Measurements from ENCODE around the gene HEPACAM2. TPM values are rescaled to one million over a fixed set of nuclear protein-coding genes. Genes with fewer than 3 reads are reported as not detected.

Gene HEPACAM2
- total RNA-seq, 1 experiment from 2014 or later: not detected

- Histone ChIP-seq H3K4me3 (no peak overlapping the region), H3K9me3 (no peaks in the 10 kb centered on the region), H3K36me3 (no peaks in the 10 kb centered on the region), H3K27me3 (peaks cover 4% of the 10 kb centered on the region; the same call in 1 of the 2 replicates)
- DNase-seq: no peak
Measured at GRCh38 chr7:93218997-93219827, 7.1 kb downstream of the HEPACAM2 start.

- Histone ChIP-seq H3K27me3 (peaks cover 4% of the 10 kb centered on the region), H3K36me3 (no peaks in the 10 kb centered on the region), H3K4me3 (no peak overlapping the region), H3K9me3 (no peaks in the 10 kb centered on the region)
- no peak for DNase-seq
Measured at GRCh38 chr7:93212881-93213280, 13.4 kb downstream of the HEPACAM2 start.

GRCh38 chr7:93211228-93211818, 14.9 kb downstream of the HEPACAM2 start:
- H3K4me3 ChIP-seq: no peak overlapping the region
- H3K36me3 ChIP-seq: no peaks in the 10 kb centered on the region
- DNase-seq: no peak
- peaks cover 4% of the 10 kb centered on the region for H3K27me3 ChIP-seq
- H3K9me3 ChIP-seq: no peaks in the 10 kb centered on the region

GRCh38 chr7:93205046-93205445, 21.2 kb downstream of the HEPACAM2 start:
- Histone ChIP-seq H3K9me3 (no peaks in the 10 kb centered on the region), H3K4me3 (no peak overlapping the region), H3K27me3 (no peaks in the 10 kb centered on the region; the same call in 1 of the 2 replicates), H3K36me3 (no peaks in the 10 kb centered on the region)
- DNase-seq: no peak

GRCh38 chr7:93203496-93203895, 22.8 kb downstream of the HEPACAM2 start:
- H3K4me3 ChIP-seq: no peak overlapping the region
- H3K36me3 ChIP-seq: no peaks in the 10 kb centered on the region
- DNase-seq: no peak
- H3K27me3 ChIP-seq: no peaks in the 10 kb centered on the region; the same call in 1 of the 2 replicates
- no peaks in the 10 kb centered on the region for H3K9me3 ChIP-seq

GRCh38 chr7:93202594-93203250, 23.5 kb downstream of the HEPACAM2 start:
- Histone ChIP-seq H3K9me3 (no peaks in the 10 kb centered on the region), H3K4me3 (no peak overlapping the region), H3K36me3 (no peaks in the 10 kb centered on the region), H3K27me3 (no peaks in the 10 kb centered on the region; the same call in 1 of the 2 replicates)
- no peak for DNase-seq

GRCh38 chr7:93198472-93198871, 27.8 kb downstream of the HEPACAM2 start:
- DNase-seq: no peak
- H3K27me3 ChIP-seq: no peaks in the 10 kb centered on the region
- no peaks in the 10 kb centered on the region for H3K36me3 ChIP-seq
- no peaks in the 10 kb centered on the region for H3K9me3 ChIP-seq
- no peak overlapping the region for H3K4me3 ChIP-seq

GRCh38 chr7:93196336-93196735, 29.9 kb downstream of the HEPACAM2 start:
- no peaks in the 10 kb centered on the region for H3K9me3 ChIP-seq
- no peaks in the 10 kb centered on the region for H3K27me3 ChIP-seq
- H3K36me3 ChIP-seq: no peaks in the 10 kb centered on the region
- no peak for DNase-seq
- no peak overlapping the region for H3K4me3 ChIP-seq

GRCh38 chr7:93194386-93194785, 31.9 kb downstream of the HEPACAM2 start:
- no peaks in the 10 kb centered on the region for H3K9me3 ChIP-seq
- H3K4me3 ChIP-seq: no peak overlapping the region
- no peaks in the 10 kb centered on the region for H3K36me3 ChIP-seq
- H3K27me3 ChIP-seq: no peaks in the 10 kb centered on the region
- no peak for DNase-seq

- no peaks in the 10 kb centered on the region for H3K36me3 ChIP-seq
- no peak overlapping the region for H3K4me3 ChIP-seq
- H3K27me3 ChIP-seq: no peaks in the 10 kb centered on the region
- H3K9me3 ChIP-seq: no peaks in the 10 kb centered on the region
- DNase-seq: no peak
Measured at GRCh38 chr7:93188870-93189634, 37.2 kb downstream of the HEPACAM2 start.

GRCh38 chr7:93185303-93186027, 40.8 kb downstream of the HEPACAM2 start:
- no peak overlapping the region for H3K4me3 ChIP-seq
- H3K27me3 ChIP-seq: no peaks in the 10 kb centered on the region
- no peaks in the 10 kb centered on the region for H3K9me3 ChIP-seq
- H3K36me3 ChIP-seq: no peaks in the 10 kb centered on the region
- peak; percentile 4 for DNase-seq

- Histone ChIP-seq H3K36me3 (no peaks in the 10 kb centered on the region), H3K9me3 (no peaks in the 10 kb centered on the region), H3K4me3 (no peak overlapping the region), H3K27me3 (no peaks in the 10 kb centered on the region)
- no peak for DNase-seq
Measured at GRCh38 chr7:93179173-93179572, 47.1 kb downstream of the HEPACAM2 start.

- no peak for DNase-seq
- Histone ChIP-seq H3K9me3 (no peaks in the 10 kb centered on the region; the same call in 1 of the 2 replicates), H3K27me3 (no peaks in the 10 kb centered on the region), H3K4me3 (no peak overlapping the region), H3K36me3 (no peaks in the 10 kb centered on the region)
Measured at GRCh38 chr7:93178213-93178612, 48.1 kb downstream of the HEPACAM2 start.

- no peaks in the 10 kb centered on the region for H3K36me3 ChIP-seq
- H3K9me3 ChIP-seq: no peaks in the 10 kb centered on the region; the same call in 1 of the 2 replicates
- no peak for DNase-seq
- no peaks in the 10 kb centered on the region for H3K27me3 ChIP-seq
- no peak overlapping the region for H3K4me3 ChIP-seq
Measured at GRCh38 chr7:93176992-93177580, 49.2 kb downstream of the HEPACAM2 start.

- Histone ChIP-seq H3K36me3 (no peaks in the 10 kb centered on the region), H3K27me3 (no peaks in the 10 kb centered on the region), H3K9me3 (no peaks in the 10 kb centered on the region; the same call in none of the 2 replicates), H3K4me3 (no peak overlapping the region)
- DNase-seq: no peak
Measured at GRCh38 chr7:93175219-93175618, 51.0 kb downstream of the HEPACAM2 start.

- Histone ChIP-seq H3K27me3 (no peaks in the 10 kb centered on the region), H3K36me3 (no peaks in the 10 kb centered on the region), H3K4me3 (no peak overlapping the region), H3K9me3 (no peaks in the 10 kb centered on the region; the same call in none of the 2 replicates)
- DNase-seq: no peak
Measured at GRCh38 chr7:93172683-93173082, 53.6 kb downstream of the HEPACAM2 start.

Measured in MG63 (cell line).